ENCODE results near the gene NPSR1. TPM values are rescaled to one million over a fixed set of nuclear protein-coding genes. Genes with fewer than 3 reads are reported as not detected.

NPSR1 gene
- total RNA-seq, 1 experiment from 2014 or later: not detected

- Mint-ChIP-seq H3K4me3 (no peak overlapping the region), H3K27me3 (ENCODE audit: low read depth) (no peaks in the 10 kb centered on the region), H3K9me3 (no peaks in the 10 kb centered on the region; a peak in 1 of 5 replicates), H3K36me3 (ENCODE audit: insufficient read depth in 1 of 3, low read depth in 3 of 3) (no peaks in the 10 kb centered on the region), H3K4me1 (0 out of 4 replicates have a peak, but pooled peaks cover 0 to 2% of the 10 kb centered on the region in 2 experiments), H3K27ac (no peak overlapping the region)
- Histone ChIP-seq H3K9me3 (ENCODE audit: control insufficient read depth, low read depth, low read length) (no peaks in the 10 kb centered on the region), H3K27ac (ENCODE audit: insufficient read length, low read depth, low read length) (no peak overlapping the region), H3K23me2 (ENCODE audit: insufficient read length, low read depth, low read length, poor library complexity, severe bottlenecking) (no peaks in the 10 kb centered on the region), H3K23ac (ENCODE audit: insufficient read length, low read depth, low read length) (no peak overlapping the region), H3K79me1 (ENCODE audit: insufficient read depth, low read depth, low read length, poor library complexity, severe bottlenecking) (no peaks in the 10 kb centered on the region), H4K8ac (replicated peaks; ENCODE audit: insufficient read length, low read depth, low read length) (no peak overlapping the region), H3K79me2 (ENCODE audit: insufficient read depth, low read length) (no peaks in the 10 kb centered on the region), H4K5ac (ENCODE audit: insufficient read length, low read depth, low read length) (no peak overlapping the region), H3T11ph (ENCODE audit: low read length) (no peak overlapping the region), H4K20me1 (ENCODE audit: control insufficient read depth, insufficient read depth, insufficient read length) (no peaks in the 10 kb centered on the region), H2BK5ac (ENCODE audit: insufficient read length, low read length) (no peak overlapping the region), H2BK20ac (ENCODE audit: low read depth, low read length, poor library complexity, severe bottlenecking) (no peak overlapping the region), H2AK5ac (ENCODE audit: insufficient read length, low read length) (no peak overlapping the region), H3K27me3 (ENCODE audit: insufficient read depth, low read length) (no peaks in the 10 kb centered on the region), H2BK120ac (ENCODE audit: low read depth, low read length, poor library complexity, severe bottlenecking) (no peak overlapping the region), H4K91ac (ENCODE audit: insufficient read length, low read depth, low read length) (no peak overlapping the region), H3K4me1 (ENCODE audit: insufficient read depth, low read length) (no peaks in the 10 kb centered on the region), H3K4ac (ENCODE audit: low read depth, low read length) (no peak overlapping the region), H3K56ac (ENCODE audit: insufficient read length, low read depth, low read length) (no peak overlapping the region), H3K14ac (ENCODE audit: insufficient read depth, low read length) (no peak overlapping the region), H2BK15ac (ENCODE audit: low read depth, low read length) (no peak overlapping the region), H3K9ac (ENCODE audit: extremely low read depth, insufficient read length, low read length) (no peak overlapping the region), H3K4me2 (ENCODE audit: insufficient read depth, insufficient read length, low read length) (no peak overlapping the region), H2AFZ (ENCODE audit: low read length) (no peak overlapping the region), H2BK12ac (ENCODE audit: insufficient read length, low read depth, low read length) (no peak overlapping the region), H3K18ac (ENCODE audit: insufficient read length, low read depth, low read length) (no peak overlapping the region)
- no peak for TF ChIP-seq CTCF (conservative IDR thresholded peaks at IDR 0.05)
- WGBS (ENCODE audit: extremely low coverage, insufficient read length, low lambda C conversion rate): no CpG with 5 or more reads among the region's 2 CpGs
- no peak for DNase-seq
These were observed 104.7 kb downstream of the NPSR1 start for GRCh38 chr7:34762764-34763163.
